ENCODE measurements around the gene EPC2. TPM values are rescaled to one million over a fixed set of nuclear protein-coding genes. Genes with fewer than 3 reads are reported as not detected.
A peak's percentile ranks its signal among the peaks of the same experiment; 100 is the strongest.

EPC2 gene
- total RNA-seq, 1 experiment from 2014 or later = 19.6 TPM

- Histone ChIP-seq H3K9me2 (ENCODE audit: insufficient read depth) (no peaks in the 10 kb centered on the region), H3K4me3 (replicated peaks in 1 of 2; ENCODE audit: low read depth in 1 of 2, low read length in 2 of 2) (peak overlapping the region; percentile 77 to 97), H3K4me2 (ENCODE audit: low read length) (peak overlapping the region; percentile 95), H3K27ac (ENCODE audit: low read depth, low read length) (peak overlapping the region; percentile 29; the same call in 1 of the 2 replicates), H3K4me1 (ENCODE audit: control insufficient read depth in 1 of 2, insufficient read depth in 2 of 2, low read length in 2 of 2) (peaks cover 26 to 33% of the 10 kb centered on the region in 2 experiments), H3K9ac (ENCODE audit: low read length) (no peak overlapping the region), H2AFZ (ENCODE audit: low read depth, low read length, poor library complexity, severe bottlenecking) (peak overlapping the region; percentile 62), H3K36me3 (ENCODE audit: control insufficient read depth in 1 of 2, insufficient read depth in 2 of 2, low read length in 2 of 2) (no peaks in the 10 kb centered on the region), H3K9me3 (ENCODE audit: control insufficient read depth in 1 of 2, insufficient read depth in 1 of 2, low read depth in 1 of 2, low read length in 2 of 2) (no peaks in the 10 kb centered on the region), H3K79me2 (ENCODE audit: insufficient read depth, low read length) (peaks cover 27% of the 10 kb centered on the region), H4K20me1 (ENCODE audit: insufficient read depth) (peaks cover 6% of the 10 kb centered on the region; the same call in 1 of the 2 replicates), H3K27me3 (ENCODE audit: insufficient read depth, low read length) (no peaks in the 10 kb centered on the region)
- TF ChIP-seq FOSL1 (IDR thresholded peaks at IDR 0.05; ENCODE audit: low read depth) (peak; percentile 45), ZBTB33 (IDR thresholded peaks at IDR 0.05; ENCODE audit: extremely low read depth, insufficient replicate concordance, low read length) (no peak), JUND (IDR thresholded peaks at IDR 0.05) (peak; percentile 25; the same call in 1 of the 2 replicates), CBX3 (IDR thresholded peaks at IDR 0.05; ENCODE audit: low read depth) (0 out of 2 replicates have a peak, but pooled peaks have one; percentile 16), MAX (IDR thresholded peaks at IDR 0.05) (no peak)
- POLR2A ChIA-PET = interaction anchor here (1.1 kb wide), 1 partner anchor 134 kb away, joined by 3 read pairs; no protein-coding TSS in a partner anchor
- CTCF ChIA-PET = interaction anchor here (1.1 kb wide), 1 partner anchor 87 kb away, joined by 3 read pairs; no protein-coding TSS in a partner anchor
- DNase-seq (ENCODE audit: low read depth, low spot score) (peak; percentile 65), ATAC-seq (no peak)
- intact Hi-C loops (cut with micrococcal nuclease) = loop anchor here (5.0 kb wide), 1 partner anchor 344 kb away; no protein-coding TSS in a partner anchor
- RAD21 ChIA-PET (ENCODE audit: low non-redundant PET in 1 of 2, low total read pairs in 2 of 2, uncharacterized antibody in 2 of 2, unreplicated experiment in 2 of 2) = no interaction called here
- BruUV-seq (replicated peaks) = no TSS peak
Observed at GRCh38 chr2:148642891-148643416, 1.6 kb upstream of the EPC2 start.

- TF ChIP-seq EZH2 (IDR thresholded peaks at IDR 0.05) (no peak), POLR2AphosphoS5 (IDR thresholded peaks at IDR 0.05; ENCODE audit: low read depth, low read length) (no peak), SIN3A (IDR thresholded peaks at IDR 0.05; ENCODE audit: low read depth) (no peak), POLR2A (IDR thresholded peaks at IDR 0.05; ENCODE audit: borderline replicate concordance, extremely low read depth, insufficient read depth, insufficient read length) (no peak), CBX3 (IDR thresholded peaks at IDR 0.05; ENCODE audit: low read depth) (no peak), ZFX (IDR thresholded peaks at IDR 0.05) (no peak), EZH2phosphoT487 (IDR thresholded peaks at IDR 0.05; ENCODE audit: borderline replicate concordance) (no peak)
- H3K4me3 ChIP-seq (replicated peaks in 1 of 2; ENCODE audit: low read depth in 1 of 2, low read length in 2 of 2) = peak overlapping the region; percentile 77 to 97
- H3K9me2 ChIP-seq (ENCODE audit: insufficient read depth) = no peaks in the 10 kb centered on the region
- H3K79me2 ChIP-seq (ENCODE audit: insufficient read depth, low read length) = peaks cover 31% of the 10 kb centered on the region
- H3K9ac ChIP-seq (ENCODE audit: low read length) = peak overlapping the region; percentile 76
- peaks cover 6% of the 10 kb centered on the region; the same call in 1 of the 2 replicates for H4K20me1 ChIP-seq (ENCODE audit: insufficient read depth)
- H3K9me3 ChIP-seq (ENCODE audit: control insufficient read depth in 1 of 2, insufficient read depth in 1 of 2, low read depth in 1 of 2, low read length in 2 of 2) = no peaks in the 10 kb centered on the region
- peak overlapping the region; percentile 95 for H3K4me2 ChIP-seq (ENCODE audit: low read length)
- POLR2A ChIA-PET = interaction anchor here (1.1 kb wide), 1 partner anchor 134 kb away, joined by 3 read pairs; no protein-coding TSS in a partner anchor
- no peak for DNase-seq (ENCODE audit: low read depth, low spot score)
- RAD21 ChIA-PET (ENCODE audit: low non-redundant PET in 1 of 2, low total read pairs in 2 of 2, uncharacterized antibody in 2 of 2, unreplicated experiment in 2 of 2) = no interaction called here
- peaks cover 26 to 33% of the 10 kb centered on the region in 2 experiments for H3K4me1 ChIP-seq (ENCODE audit: control insufficient read depth in 1 of 2, insufficient read depth in 2 of 2, low read length in 2 of 2)
- ATAC-seq = no peak
- H3K27me3 ChIP-seq (ENCODE audit: insufficient read depth, low read length) = no peaks in the 10 kb centered on the region
- no peaks in the 10 kb centered on the region for H3K36me3 ChIP-seq (ENCODE audit: control insufficient read depth in 1 of 2, insufficient read depth in 2 of 2, low read length in 2 of 2)
- peak overlapping the region; percentile 22 for H2AFZ ChIP-seq (ENCODE audit: low read depth, low read length, poor library complexity, severe bottlenecking)
- no TSS peak for BruUV-seq (replicated peaks)
- CTCF ChIA-PET = interaction anchor here (1.1 kb wide), 1 partner anchor 88 kb away, joined by 3 read pairs; no protein-coding TSS in a partner anchor
- intact Hi-C loops (cut with micrococcal nuclease) = loop anchor here (5.0 kb wide), 1 partner anchor 344 kb away; no protein-coding TSS in a partner anchor
- no peak overlapping the region for H3K27ac ChIP-seq (ENCODE audit: low read depth, low read length)
Observed at GRCh38 chr2:148643421-148643820, 1.1 kb upstream of the EPC2 start.

Measured in HCT116 (cell line).